Activated CD4-positive, alpha-beta T cell treated with anti-CD3 and anti-CD28 coated beads, Interleukin-2, amount 10 ng/mL, durations not matched to agents 24 days and 14 days (primary cell): ENCODE results near the gene REPIN1. TPM values are rescaled to one million over a fixed set of nuclear protein-coding genes. Genes with fewer than 3 reads are reported as not detected.

Source experiments
- DNase-seq: peaks from one replicate; pipeline ENCODE4 v3.0.0; 2022
- H3K27ac Mint-ChIP-seq: one replicate; pipeline ENCODE4 v1.8.0; 2022; ENCODE audit warnings: mild to moderate bottlenecking, mixed read lengths
- H3K27me3 Mint-ChIP-seq: one replicate; pipeline ENCODE4 v1.8.0; 2022; ENCODE audit warnings: mixed read lengths
- H3K36me3 Mint-ChIP-seq: one replicate; pipeline ENCODE4 v1.8.0; 2022; ENCODE audit warnings: low read depth, mild to moderate bottlenecking, mixed read lengths
- H3K4me1 Mint-ChIP-seq: one replicate; pipeline ENCODE4 v1.8.0; 2021; ENCODE audit warnings: mixed read lengths
- H3K4me3 Mint-ChIP-seq: one replicate; pipeline ENCODE4 v1.8.0; 2022; ENCODE audit warnings: mild to moderate bottlenecking, moderate library complexity, mixed read lengths
- H3K9me3 Mint-ChIP-seq: one replicate; pipeline ENCODE4 v1.8.0; 2021; ENCODE audit warnings: mixed read lengths
- intact Hi-C: fragments of 100-400 bp; cut with micrococcal nuclease; formaldehyde crosslinking; loops from one replicate; pipeline ENCODE4 v1.15.1; 2023
- total RNA-seq: library from RNA; stranded (reverse); gene quantifications from 2 replicates; pipeline ENCODE4 v1.2.3, GENCODE V29; 2022

Gene REPIN1
- total RNA-seq, 1 donor from 2014 or later: 79.7 TPM

DNA sequence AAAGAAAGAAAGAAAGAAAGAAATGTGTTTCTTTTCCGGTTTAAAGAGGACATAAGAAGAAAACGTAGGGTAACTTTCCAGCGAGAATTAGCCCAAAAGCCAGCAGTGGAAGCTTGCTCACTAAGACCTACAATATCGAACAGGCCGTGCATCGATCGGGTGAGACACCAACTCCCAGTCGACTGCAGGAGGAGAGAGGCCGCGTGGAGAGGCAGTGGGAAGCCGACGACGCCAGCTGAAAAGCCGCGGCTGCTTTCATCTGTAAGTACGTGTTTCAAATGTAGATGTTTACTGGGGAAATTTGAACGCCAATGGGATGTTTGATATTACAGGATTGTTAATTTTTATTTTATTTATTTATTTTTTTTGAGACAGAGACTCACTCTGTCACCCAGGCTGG is 53.2 kb downstream of the REPIN1 start:
- intact Hi-C loops: loop anchor here (1.0 to 5.0 kb wide), 4 partner anchors 17 to 135 kb away; partner anchors contain the start of gene ZNF775
- Mint-ChIP-seq H3K4me1 (peaks cover 5% of the 10 kb centered on the region), H3K4me3 (no peak overlapping the region), H3K27me3 (peaks cover 2% of the 10 kb centered on the region), H3K27ac (no peak overlapping the region), H3K9me3 (no peaks in the 10 kb centered on the region), H3K36me3 (no peaks in the 10 kb centered on the region)
- no peak for DNase-seq

Other genes starting within 250 kb of the REPIN1 start
- gene LRRC61, start 45.5 kb upstream of the REPIN1 start, total RNA-seq: 26.8 and 27.5 TPM in 2 replicates
- 7.9 and 11.7 TPM in 2 replicates for gene ACTR3C, start 45.3 kb upstream of the REPIN1 start, total RNA-seq
- gene RARRES2, start 27.2 kb upstream of the REPIN1 start, total RNA-seq: not detected in 2 replicates
- gene ZNF775, start 10.5 kb downstream of the REPIN1 start, total RNA-seq: 4.2 and 5.5 TPM in 2 replicates
- 7.9 and 8.5 TPM in 2 replicates for gene GIMAP8, start 81.8 kb downstream of the REPIN1 start, total RNA-seq
- 40.5 and 45.0 TPM in 2 replicates for gene GIMAP7, start 146.1 kb downstream of the REPIN1 start, total RNA-seq
- 61.1 and 62.7 TPM in 2 replicates for gene GIMAP4, start 198.6 kb downstream of the REPIN1 start, total RNA-seq